Embryonic facial prominence (tissue), 1 donor: ENCODE measurements around the gene FAM120B.
"Not testable (repeated sequence)": the region's sequence is repeated elsewhere in the genome, so short reads cannot be mapped to it uniquely, and the experiment has no call there.

Experiments used
- DNase-seq: peaks from one replicate; pipeline ENCODE4 v3.0.0-alpha.2; 2016; ENCODE audit errors: extremely low spot score

The FAM120B gene

GRCh38 chr6:170297576-170298330 is 8.8 kb upstream of the FAM120B start:
- DNase-seq = no peak

GRCh38 chr6:170298688-170299087 is 7.9 kb upstream of the FAM120B start:
- DNase-seq = no peak

DNA sequence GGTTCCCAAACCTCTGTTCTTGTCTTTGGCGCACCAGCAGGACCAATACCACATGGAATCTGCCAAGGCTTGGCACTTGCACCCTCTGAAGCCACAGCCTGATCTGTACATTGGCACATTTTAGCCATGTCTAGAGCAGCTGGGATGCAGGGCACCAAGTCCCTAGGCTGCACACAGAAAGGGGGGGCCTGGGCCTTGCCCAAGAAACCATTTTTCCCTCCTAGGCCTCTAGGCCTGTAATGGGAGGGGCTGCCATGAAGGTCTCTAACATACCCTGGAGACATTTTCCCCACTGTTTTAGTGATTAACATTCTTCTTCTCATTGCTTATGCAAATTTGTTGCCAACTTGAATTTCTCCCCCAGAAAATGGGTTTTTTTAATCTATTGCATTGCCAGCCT is 5.4 kb upstream of the FAM120B start:
- DNase-seq = no peak

- DNase-seq = no peak
Observed at GRCh38 chr6:170305805-170306323, 694 bp upstream of the FAM120B start.

- DNase-seq = no peak
Observed at GRCh38 chr6:170307080-170307545, 555 bp downstream of the FAM120B start.

- DNase-seq = no peak
Observed at GRCh38 chr6:170308761-170309160, 2.2 kb downstream of the FAM120B start.

- DNase-seq = no peak
Observed at GRCh38 chr6:170311696-170312095, 5.1 kb downstream of the FAM120B start.

DNA sequence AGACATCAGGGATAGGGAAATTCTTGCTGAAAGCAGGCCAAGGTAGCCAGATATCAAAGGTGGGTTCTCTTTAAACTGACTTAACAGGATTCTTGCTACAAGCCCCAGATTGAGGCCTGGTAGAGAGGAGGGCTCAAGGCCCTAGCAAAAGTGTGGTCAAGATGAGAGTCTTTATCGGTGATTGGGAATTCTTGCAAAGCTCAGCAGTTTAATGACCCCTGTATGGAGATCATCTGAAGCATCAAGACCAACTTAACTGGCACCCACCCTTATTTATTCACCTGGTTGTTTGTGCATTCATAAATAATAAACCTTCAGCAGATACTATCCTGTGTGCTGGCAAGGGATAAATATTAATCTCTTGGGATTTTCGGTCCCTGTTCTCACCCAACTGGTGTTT is 6.3 kb downstream of the FAM120B start:
- no peak for DNase-seq

GRCh38 chr6:170313716-170314295 is 7.2 kb downstream of the FAM120B start:
- DNase-seq = no peak

DNA sequence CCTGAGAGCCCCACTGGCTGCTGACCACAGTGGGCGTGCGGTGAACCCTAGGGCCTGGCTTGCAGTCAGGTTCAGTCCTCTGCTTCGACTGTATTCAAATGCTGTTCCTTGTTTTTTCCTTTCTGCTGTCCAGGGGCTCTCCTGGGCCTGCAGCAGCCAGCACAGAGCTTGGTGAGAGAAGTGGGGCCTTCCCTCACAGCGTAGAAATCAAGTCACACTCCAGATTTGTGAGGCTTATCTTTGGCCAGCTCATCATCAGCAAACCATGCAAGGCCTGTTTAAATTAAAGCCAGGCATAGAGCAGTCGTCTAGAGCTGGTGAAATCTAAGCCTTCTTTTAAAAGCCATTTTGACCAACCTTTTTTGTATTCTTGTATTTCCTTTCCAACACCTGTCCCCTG is 8.4 kb downstream of the FAM120B start:
- DNase-seq = no peak

DNA sequence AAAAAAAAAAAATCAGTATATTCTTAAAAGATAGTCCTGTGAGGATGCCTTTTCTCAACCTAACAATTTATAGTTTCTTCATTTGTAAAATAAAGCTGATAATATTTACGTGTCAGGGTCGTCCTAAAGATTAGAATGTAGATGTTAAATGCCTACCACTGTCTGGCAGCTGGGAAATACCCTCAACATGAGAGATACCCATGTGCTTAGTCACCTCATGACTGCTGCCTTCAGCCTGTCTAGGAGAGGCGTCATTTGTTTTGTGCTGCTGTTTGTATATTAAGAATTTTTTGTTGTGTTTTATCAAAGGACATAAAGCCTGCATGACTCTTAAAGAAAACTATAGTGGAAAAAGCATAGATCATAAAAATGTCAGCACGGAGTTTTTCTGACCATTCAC is 9.5 kb downstream of the FAM120B start:
- DNase-seq = no peak

GRCh38 chr6:170317076-170317475 is 10.5 kb downstream of the FAM120B start:
- DNase-seq = no peak

GRCh38 chr6:170317718-170318117 is 11.2 kb downstream of the FAM120B start:
- DNase-seq = no peak

DNA sequence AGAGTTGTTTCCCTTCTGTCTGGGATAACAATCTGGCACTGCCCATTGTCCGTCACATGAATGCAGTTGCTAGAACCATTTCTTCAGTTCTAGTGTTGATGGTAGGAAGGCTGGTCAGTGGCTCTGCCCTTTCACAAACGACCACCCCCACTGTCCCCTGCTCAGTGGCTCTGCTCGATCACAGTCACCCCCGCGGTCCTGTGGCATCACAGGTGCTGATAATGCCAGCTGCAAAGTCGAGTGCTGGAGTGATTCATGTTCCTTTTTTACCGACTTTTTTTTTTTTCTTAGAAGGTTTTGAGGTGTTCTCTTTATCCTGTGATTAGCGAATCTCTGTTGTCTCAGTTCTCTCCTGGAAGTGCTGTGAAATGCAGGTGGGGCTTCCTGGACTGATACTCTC is 22.8 kb downstream of the FAM120B start:
- DNase-seq = no peak

DNA sequence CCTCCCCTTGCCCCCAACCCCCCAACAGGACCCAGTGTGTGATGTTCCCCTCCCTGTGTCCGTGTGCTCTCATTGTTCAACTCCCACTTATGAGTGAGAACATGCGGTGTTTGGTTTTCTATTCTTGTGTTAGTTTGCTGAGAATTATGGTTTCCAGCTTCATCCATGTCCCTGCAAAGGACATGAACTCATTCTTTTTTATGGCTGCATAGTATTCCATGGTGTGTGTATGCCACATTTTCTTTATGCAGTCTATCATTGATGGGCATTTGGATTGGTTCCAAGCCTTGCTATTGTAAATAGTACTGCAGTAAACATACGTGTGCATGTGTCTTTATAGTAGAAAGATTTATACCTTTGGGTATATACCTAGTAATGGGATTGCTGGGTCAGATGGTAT is 28.6 kb downstream of the FAM120B start:
- DNase-seq = not testable (repeated sequence)

GRCh38 chr6:170344631-170345576 is 38.3 kb downstream of the FAM120B start:
- no peak for DNase-seq

- DNase-seq = no peak
Observed at GRCh38 chr6:170345662-170346061, 39.1 kb downstream of the FAM120B start.

DNA sequence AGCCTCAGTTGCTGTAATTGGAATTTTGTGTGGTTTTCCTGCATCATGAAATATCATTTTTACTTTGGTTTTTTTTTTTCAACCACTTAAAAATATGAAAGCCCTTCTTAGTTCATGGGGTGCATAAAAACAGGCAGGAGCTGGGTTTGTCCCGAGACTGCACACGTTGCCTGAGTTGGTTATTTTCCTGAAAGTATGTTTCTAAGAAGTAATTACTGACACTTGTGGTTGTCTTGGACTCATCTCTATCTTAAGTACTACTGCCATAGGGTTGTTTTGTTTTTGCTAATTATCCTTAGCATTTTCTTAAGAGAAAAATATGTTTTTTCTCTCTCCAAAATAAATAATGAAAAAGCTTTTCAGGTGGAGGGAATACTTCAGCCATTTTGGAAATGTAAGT is 40.1 kb downstream of the FAM120B start:
- DNase-seq = no peak

- DNase-seq = no peak
Observed at GRCh38 chr6:170347091-170347490, 40.5 kb downstream of the FAM120B start.

- DNase-seq = no peak
Observed at GRCh38 chr6:170347975-170348374, 41.4 kb downstream of the FAM120B start.

GRCh38 chr6:170351456-170351855 is 44.9 kb downstream of the FAM120B start:
- not testable (repeated sequence) for DNase-seq

DNA sequence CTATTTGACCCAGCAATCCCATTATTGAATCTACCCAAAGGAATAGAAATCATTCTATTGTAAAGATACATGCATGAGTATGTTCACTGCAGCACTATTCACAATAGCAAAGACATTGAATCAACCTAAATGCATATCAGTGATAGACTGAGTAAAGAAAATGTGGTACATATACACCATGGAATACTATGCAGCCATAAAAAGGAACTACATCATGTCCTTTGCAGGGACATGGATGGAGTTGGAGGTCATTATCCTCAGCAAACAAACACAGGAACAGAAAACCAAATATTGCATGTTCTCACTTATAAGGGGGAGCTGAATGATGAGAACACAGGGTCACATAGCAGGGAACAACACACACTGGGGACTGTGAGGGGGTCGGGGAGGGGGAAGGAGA is 48.6 kb downstream of the FAM120B start:
- DNase-seq = not testable (repeated sequence)
